A673 (cell line): Measurements from ENCODE around the gene GFOD2. TPM values are rescaled to one million over a fixed set of nuclear protein-coding genes. Genes with fewer than 3 reads are reported as not detected.
A peak's percentile ranks its signal among the peaks of the same experiment; 100 is the strongest.

ENCODE experiments used
- BruUV-seq: library from RNA; stranded (reverse); fragments of 400-500 nt; replicated peaks from 2 replicates; lab custom pipeline; 2021; lab: Mats Ljungman, UMichigan
- CTCF ChIA-PET: fragments of 300-600 bp; sonication (Branson Sonifier 250); formaldehyde crosslinking; loops from one replicate; lab custom pipeline; 2022; ENCODE audit warnings: antibody characterized with exemption; lab: Charles Lee
- POLR2A ChIA-PET: fragments of 300-600 bp; sonication (Branson Sonifier 250); formaldehyde crosslinking; loops from one replicate; lab custom pipeline; 2022; ENCODE audit warnings: antibody characterized with exemption; ENCODE audit not compliant: low non-redundant PET; lab: Charles Lee
- DNase-seq: peaks from one replicate; pipeline ENCODE4 v3.0.0-alpha.2; 2015; ENCODE audit warnings: low spot score
- H3K27ac ChIP-seq: fragments of 200-600 bp; sonication (generic); 2 replicates; pipeline ENCODE4 v1.5.1; 2016; ENCODE audit warnings: mixed run types, low read depth, mild to moderate bottlenecking, mixed read lengths, antibody characterized with exemption, low read length; ENCODE audit not compliant: poor library complexity, severe bottlenecking
- H3K27me3 ChIP-seq: fragments of 200-600 bp; sonication (generic); replicated peaks from 2 replicates; pipeline ENCODE4 v1.6.1; 2017; ENCODE audit warnings: mixed run types, low read depth, mild to moderate bottlenecking, mixed read lengths, antibody characterized with exemption, low read length; ENCODE audit not compliant: insufficient read depth, poor library complexity
- H3K36me3 ChIP-seq: fragments of 200-600 bp; sonication (generic); 2 replicates; pipeline ENCODE4 v1.6.1; 2016; ENCODE audit warnings: mixed run types, mild to moderate bottlenecking, mixed read lengths, antibody characterized with exemption, low read length; ENCODE audit not compliant: insufficient read depth, poor library complexity, severe bottlenecking
- H3K4me1 ChIP-seq: fragments of 200-600 bp; sonication (generic); 2 replicates; pipeline ENCODE4 v1.6.1; 2017; ENCODE audit warnings: mixed run types, mild to moderate bottlenecking, mixed read lengths, antibody characterized with exemption, low read length; ENCODE audit not compliant: insufficient read depth, poor library complexity, severe bottlenecking
- H3K4me3 ChIP-seq: fragments of 200-600 bp; sonication (generic); 2 replicates; pipeline ENCODE4 v1.5.1; 2016; ENCODE audit warnings: low read depth, mixed run types, mild to moderate bottlenecking, mixed read lengths, low read length; ENCODE audit not compliant: poor library complexity, severe bottlenecking
- H3K9me3 ChIP-seq: fragments of 200-600 bp; sonication (generic); 2 replicates; pipeline ENCODE4 v1.6.1; 2016; ENCODE audit warnings: mixed run types, low read depth, mild to moderate bottlenecking, mixed read lengths, antibody characterized with exemption, low read length; ENCODE audit not compliant: poor library complexity, severe bottlenecking
- CTCF ChIP-seq: fragments of 300-800, 200-600 bp; sonication (generic); conservative IDR thresholded peaks from 2 replicates; pipeline ENCODE4 v1.5.1; 2017; ENCODE audit warnings: low read depth, mild to moderate bottlenecking, antibody characterized with exemption, low read length, moderate library complexity, mixed read lengths
- EZH2 ChIP-seq: fragments of 200-600 bp; sonication (generic); IDR thresholded peaks from 2 replicates; pipeline ENCODE4 v1.6.1; 2017; ENCODE audit warnings: borderline replicate concordance, low read depth, mild to moderate bottlenecking, mixed read lengths, antibody characterized with exemption, low read length; ENCODE audit not compliant: poor library complexity, severe bottlenecking
- intact Hi-C: fragments of 100-400 bp; cut with micrococcal nuclease; formaldehyde crosslinking; loops from one replicate; pipeline ENCODE4 v1.10.0; 2022; ENCODE audit not compliant: unreplicated experiment
- total RNA-seq: library from RNA; stranded (reverse); gene quantifications from 2 replicates; pipeline ENCODE4 v1.2.3, GENCODE V29; 2021

Gene GFOD2
- total RNA-seq, 1 experiment from 2014 or later, result 22.6 TPM

GRCh38 chr16:67674851-67675578 is 44.1 kb downstream of the GFOD2 start:
- BruUV-seq, result no TSS peak
- CTCF ChIA-PET, result interaction anchor here (0.5 kb wide), 1 partner anchor 142 kb away, joined by 3 read pairs; no protein-coding TSS in a partner anchor
- no peaks in the 10 kb centered on the region for H3K36me3 ChIP-seq
- peaks cover 19% of the 10 kb centered on the region for H3K4me1 ChIP-seq
- DNase-seq, result no peak
- no peaks in the 10 kb centered on the region for H3K27me3 ChIP-seq
- TF ChIP-seq CTCF (no peak), EZH2 (no peak)
- POLR2A ChIA-PET, result no interaction called here
- H3K9me3 ChIP-seq, result no peaks in the 10 kb centered on the region
- H3K4me3 ChIP-seq, result no peak overlapping the region
- intact Hi-C loops, result loop anchor here (5.0 kb wide), 1 partner anchor 132 kb away; the partner anchor contains the start of genes RANBP10 and TSNAXIP1
- H3K27ac ChIP-seq, result peak overlapping the region; percentile 77

GRCh38 chr16:67673712-67674580 is 45.2 kb downstream of the GFOD2 start:
- ChIA-PET CTCF (interaction anchor here (0.5 to 1.8 kb wide), 3 partner anchors 87 to 153 kb away, joined by 3 to 8 read pairs (median 3); no protein-coding TSS in a partner anchor), POLR2A (no interaction called here)
- Histone ChIP-seq H3K27me3 (no peaks in the 10 kb centered on the region), H3K4me1 (peaks cover 19% of the 10 kb centered on the region), H3K4me3 (no peak overlapping the region), H3K9me3 (no peaks in the 10 kb centered on the region), H3K36me3 (no peaks in the 10 kb centered on the region), H3K27ac (peak overlapping the region; percentile 79)
- peak; percentile 78 for DNase-seq
- no peak for TF ChIP-seq EZH2
- TF ChIP-seq CTCF, result no peak
- intact Hi-C loops, result loop anchor here (1.0 to 5.0 kb wide), 2 partner anchors 133 to 254 kb away; partner anchors contain the start of genes RANBP10 and TSNAXIP1
- no TSS peak for BruUV-seq
